Activated naive CD4-positive, alpha-beta T cell treated with anti-CD3 and anti-CD28 coated beads, Interleukin-2, amount 50 U/mL, for 24 hours (primary cell): ENCODE measurements around the gene UHRF1.
"Not testable (repeated sequence)": the region's sequence is repeated elsewhere in the genome, so short reads cannot be mapped to it uniquely, and the experiment has no call there.

Experiments used
- H3K27ac Mint-ChIP-seq: one replicate; pipeline ENCODE4 v1.8.0; 2021; ENCODE audit warnings: mild to moderate bottlenecking, mixed read lengths
- H3K27me3 Mint-ChIP-seq: one replicate; pipeline ENCODE4 v1.8.0; 2021; ENCODE audit warnings: mixed read lengths
- H3K36me3 Mint-ChIP-seq: one replicate; pipeline ENCODE4 v1.8.0; 2021; ENCODE audit warnings: mixed read lengths
- H3K4me1 Mint-ChIP-seq: one replicate; pipeline ENCODE4 v1.8.0; 2021; ENCODE audit warnings: mixed read lengths
- H3K4me3 Mint-ChIP-seq: one replicate; pipeline ENCODE4 v1.8.0; 2021; ENCODE audit warnings: mild to moderate bottlenecking, mixed read lengths
- H3K9me3 Mint-ChIP-seq: one replicate; pipeline ENCODE4 v1.8.0; 2021; ENCODE audit warnings: mixed read lengths

UHRF1 gene

DNA sequence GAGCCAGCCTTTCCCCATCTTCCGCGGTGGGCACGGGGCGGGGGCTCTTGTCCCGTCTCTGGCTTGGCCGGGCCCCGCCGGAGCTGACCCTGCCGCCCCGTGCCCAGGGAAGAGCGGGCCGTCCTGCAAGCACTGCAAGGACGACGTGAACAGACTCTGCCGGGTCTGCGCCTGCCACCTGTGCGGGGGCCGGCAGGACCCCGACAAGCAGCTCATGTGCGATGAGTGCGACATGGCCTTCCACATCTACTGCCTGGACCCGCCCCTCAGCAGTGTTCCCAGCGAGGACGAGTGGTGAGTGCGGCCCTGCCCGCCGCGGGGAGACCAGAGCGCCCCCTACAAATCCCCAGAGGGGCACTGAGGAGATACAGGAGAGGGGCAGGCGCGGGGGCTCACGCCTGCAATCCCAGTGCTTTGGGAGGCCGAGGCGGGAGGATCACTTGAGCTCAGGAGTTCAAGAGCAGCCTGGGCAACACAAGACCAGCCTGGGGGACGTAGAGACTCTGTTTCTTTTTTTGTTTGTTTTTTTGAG is 32.4 kb downstream of the UHRF1 start:
- not testable (repeated sequence) for H3K9me3 Mint-ChIP-seq, H3K36me3 Mint-ChIP-seq, H3K4me3 Mint-ChIP-seq

GRCh38 chr19:4950650-4951049 is 41.3 kb downstream of the UHRF1 start:
- H3K4me3 Mint-ChIP-seq, H3K9me3 Mint-ChIP-seq, H3K27ac Mint-ChIP-seq, H3K27me3 Mint-ChIP-seq, H3K36me3 Mint-ChIP-seq, H3K4me1 Mint-ChIP-seq: not testable (repeated sequence)

More for the DNA sequence above, 32.4 kb downstream of the UHRF1 start:
- H3K27ac Mint-ChIP-seq, H3K4me1 Mint-ChIP-seq, H3K27me3 Mint-ChIP-seq: not testable (repeated sequence)

- no peak overlapping the region for H3K4me3 Mint-ChIP-seq
- H3K27me3 Mint-ChIP-seq, result no peaks in the 10 kb centered on the region
- H3K27ac Mint-ChIP-seq, result no peak overlapping the region
- H3K4me1 Mint-ChIP-seq, result no peaks in the 10 kb centered on the region
- no peaks in the 10 kb centered on the region for H3K9me3 Mint-ChIP-seq
- no peaks in the 10 kb centered on the region for H3K36me3 Mint-ChIP-seq
Measured at GRCh38 chr19:4951656-4952055, 42.4 kb downstream of the UHRF1 start.

DNA sequence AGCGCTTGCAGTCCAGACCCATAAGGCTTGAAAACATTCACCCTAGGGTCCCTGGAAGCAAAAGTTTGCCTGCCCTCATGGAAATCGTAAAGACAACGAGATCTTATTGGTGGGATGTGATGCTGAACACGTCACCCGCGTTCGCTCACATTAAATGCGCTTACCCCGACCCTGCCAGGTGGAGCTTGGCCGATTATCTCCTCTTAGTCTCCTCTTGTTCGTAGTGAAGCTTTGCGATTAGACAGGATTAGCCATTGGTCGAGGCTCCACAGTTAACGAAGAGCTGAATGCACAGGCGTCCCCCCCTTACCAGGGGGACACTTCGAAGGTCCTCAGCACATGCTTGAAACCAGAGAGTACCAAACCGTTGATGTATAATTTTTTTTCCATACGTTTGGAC is 43.6 kb downstream of the UHRF1 start:
- no peaks in the 10 kb centered on the region for H3K4me1 Mint-ChIP-seq
- no peaks in the 10 kb centered on the region for H3K27me3 Mint-ChIP-seq
- H3K9me3 Mint-ChIP-seq, result no peaks in the 10 kb centered on the region
- H3K27ac Mint-ChIP-seq, result no peak overlapping the region
- no peaks in the 10 kb centered on the region for H3K36me3 Mint-ChIP-seq
- no peak overlapping the region for H3K4me3 Mint-ChIP-seq

- H3K4me1 Mint-ChIP-seq, H3K27ac Mint-ChIP-seq, H3K36me3 Mint-ChIP-seq, H3K27me3 Mint-ChIP-seq, H3K9me3 Mint-ChIP-seq: not testable (repeated sequence)
- H3K4me3 Mint-ChIP-seq, result peak overlapping the region; percentile 36
Measured at GRCh38 chr19:4954320-4955149, 45.2 kb downstream of the UHRF1 start.

DNA sequence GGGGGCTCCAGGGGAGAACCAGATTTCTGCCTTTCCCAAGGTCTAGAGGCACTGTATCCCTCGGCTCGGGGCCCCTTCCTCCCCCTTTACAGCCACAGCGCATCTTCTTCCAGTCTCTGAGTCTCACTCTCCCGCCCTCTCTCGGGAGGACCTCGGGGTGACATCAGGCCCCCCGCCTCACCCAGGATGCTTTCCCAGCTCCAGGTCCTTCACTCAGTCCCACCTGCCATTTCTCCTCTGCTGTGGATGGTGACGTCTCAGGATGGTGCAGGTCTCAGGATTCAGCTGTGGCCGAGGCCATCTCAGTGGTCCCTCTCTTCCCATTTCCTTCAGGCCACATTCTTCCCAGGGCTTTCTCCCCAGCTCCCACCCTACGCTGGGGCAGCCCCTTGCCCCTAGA is 46.0 kb downstream of the UHRF1 start:
- H3K27me3 Mint-ChIP-seq, result no peaks in the 10 kb centered on the region
- no peak overlapping the region for H3K4me3 Mint-ChIP-seq
- H3K27ac Mint-ChIP-seq, result no peak overlapping the region
- no peaks in the 10 kb centered on the region for H3K4me1 Mint-ChIP-seq
- no peaks in the 10 kb centered on the region for H3K9me3 Mint-ChIP-seq
- no peaks in the 10 kb centered on the region for H3K36me3 Mint-ChIP-seq

DNA sequence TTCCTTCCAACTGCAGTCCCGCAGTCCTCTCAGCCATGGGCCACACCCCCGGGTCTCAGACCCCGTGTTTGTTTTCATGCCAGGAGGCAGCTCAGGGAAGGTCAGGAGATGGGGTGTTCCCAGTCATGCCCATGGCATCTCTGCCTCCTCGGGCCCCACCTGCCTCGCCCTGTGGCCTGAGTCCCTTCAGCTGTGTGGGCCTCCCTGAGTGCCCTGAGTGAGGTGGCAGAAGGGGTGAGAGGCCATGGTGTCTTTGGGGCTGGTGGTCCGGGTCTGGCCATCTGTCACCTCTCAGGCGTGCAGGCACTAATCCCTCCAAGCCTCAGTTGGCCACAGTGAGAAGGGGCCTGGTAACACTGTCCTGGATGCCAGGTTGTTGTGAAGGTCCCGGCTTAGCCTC is 48.7 kb downstream of the UHRF1 start:
- Mint-ChIP-seq H3K27ac (no peak overlapping the region), H3K36me3 (no peaks in the 10 kb centered on the region), H3K4me1 (no peaks in the 10 kb centered on the region), H3K9me3 (no peaks in the 10 kb centered on the region), H3K4me3 (no peak overlapping the region), H3K27me3 (no peaks in the 10 kb centered on the region)

DNA sequence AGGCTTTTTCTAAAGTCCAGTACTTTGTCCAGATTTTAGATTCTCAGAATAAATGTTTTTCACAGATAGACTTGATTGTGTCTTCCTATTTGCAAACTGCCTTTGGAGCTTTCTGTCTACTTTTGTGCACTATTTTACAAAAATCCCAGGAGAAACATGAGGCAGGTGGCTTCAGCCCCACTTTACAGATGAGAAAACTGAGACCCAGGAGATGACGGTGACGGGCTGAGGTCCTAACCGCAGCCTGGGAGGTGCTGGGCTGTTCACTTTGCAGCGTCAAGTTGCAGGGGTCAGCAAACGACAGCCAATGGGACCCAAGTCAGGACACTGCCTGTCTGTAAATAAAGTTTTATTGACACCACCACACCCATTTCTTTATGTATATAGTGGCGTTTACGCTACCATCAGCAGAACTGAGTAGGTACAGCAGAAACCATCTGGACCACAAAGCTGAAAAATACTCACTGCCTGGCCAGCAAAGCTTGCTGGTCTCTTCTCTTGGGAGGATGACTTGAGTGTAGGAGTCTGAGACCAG is 52.9 kb downstream of the UHRF1 start:
- H3K4me3 Mint-ChIP-seq, result no peak overlapping the region
- no peak overlapping the region for H3K27ac Mint-ChIP-seq
- no peaks in the 10 kb centered on the region for H3K9me3 Mint-ChIP-seq
- H3K27me3 Mint-ChIP-seq, result no peaks in the 10 kb centered on the region
- no peaks in the 10 kb centered on the region for H3K4me1 Mint-ChIP-seq
- no peaks in the 10 kb centered on the region for H3K36me3 Mint-ChIP-seq

GRCh38 chr19:4965061-4965460 is 55.8 kb downstream of the UHRF1 start:
- Mint-ChIP-seq H3K4me3 (no peak overlapping the region), H3K9me3 (no peaks in the 10 kb centered on the region), H3K36me3 (no peaks in the 10 kb centered on the region), H3K27ac (no peak overlapping the region), H3K27me3 (no peaks in the 10 kb centered on the region), H3K4me1 (peaks cover 9% of the 10 kb centered on the region)

DNA sequence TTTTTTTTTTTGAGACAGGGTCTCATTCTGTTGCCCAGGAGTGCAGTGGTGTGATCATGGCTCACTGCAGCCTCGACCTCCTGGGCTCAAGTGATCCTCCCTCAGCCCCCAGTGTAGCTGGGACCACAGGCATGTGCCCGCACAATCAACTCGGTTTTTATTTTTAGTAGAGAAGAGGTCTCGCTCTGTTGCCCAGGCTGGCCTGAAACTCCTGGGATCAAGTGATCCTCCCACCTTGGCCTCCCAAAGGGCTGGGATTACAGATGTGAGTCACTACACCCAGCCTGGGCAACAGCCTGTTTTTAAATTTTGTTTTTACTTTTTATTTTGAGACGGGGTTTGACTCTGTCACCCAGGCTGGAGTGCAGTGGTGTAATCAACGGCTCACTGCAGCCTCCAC is 57.3 kb downstream of the UHRF1 start:
- no peaks in the 10 kb centered on the region for H3K9me3 Mint-ChIP-seq
- H3K4me3 Mint-ChIP-seq, result no peak overlapping the region
- H3K4me1 Mint-ChIP-seq, result peaks cover 24% of the 10 kb centered on the region
- H3K27me3 Mint-ChIP-seq, result no peaks in the 10 kb centered on the region
- no peak overlapping the region for H3K27ac Mint-ChIP-seq
- no peaks in the 10 kb centered on the region for H3K36me3 Mint-ChIP-seq

DNA sequence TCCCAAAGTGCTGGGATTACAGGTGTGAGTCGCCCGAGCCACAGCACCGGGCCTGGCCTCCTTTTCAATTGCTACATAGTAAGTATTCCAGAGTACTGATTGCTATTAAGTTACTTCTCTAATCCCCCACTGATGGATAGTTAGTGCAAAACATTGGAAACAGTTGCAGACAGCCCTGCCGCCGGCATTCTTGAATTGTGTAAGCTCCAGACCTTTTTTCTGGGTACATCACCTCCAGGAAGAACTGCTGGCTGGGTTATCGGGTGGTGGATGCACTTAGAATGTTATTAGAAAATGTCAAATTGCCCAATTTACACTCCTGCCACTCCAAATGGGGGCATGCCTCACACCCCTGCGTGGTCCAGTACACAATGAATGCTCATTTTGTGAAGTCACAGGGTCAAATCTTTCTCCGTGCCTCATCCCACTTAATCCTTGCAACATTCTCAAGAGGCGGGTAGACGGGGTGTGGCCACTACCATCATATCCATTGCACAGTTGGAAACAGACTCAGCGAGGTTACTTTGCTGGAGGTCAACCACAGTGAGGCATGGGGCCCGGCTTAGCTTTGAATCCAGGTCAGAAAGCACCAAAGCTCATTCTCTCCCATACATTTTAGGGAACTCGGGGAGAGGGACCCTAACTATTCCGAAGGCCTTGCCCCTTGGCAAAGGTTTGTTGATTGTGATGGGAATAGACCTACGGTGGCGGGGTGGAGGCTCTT is 58.6 kb downstream of the UHRF1 start:
- peaks cover 30% of the 10 kb centered on the region for H3K4me1 Mint-ChIP-seq
- H3K36me3 Mint-ChIP-seq, result no peaks in the 10 kb centered on the region

DNA sequence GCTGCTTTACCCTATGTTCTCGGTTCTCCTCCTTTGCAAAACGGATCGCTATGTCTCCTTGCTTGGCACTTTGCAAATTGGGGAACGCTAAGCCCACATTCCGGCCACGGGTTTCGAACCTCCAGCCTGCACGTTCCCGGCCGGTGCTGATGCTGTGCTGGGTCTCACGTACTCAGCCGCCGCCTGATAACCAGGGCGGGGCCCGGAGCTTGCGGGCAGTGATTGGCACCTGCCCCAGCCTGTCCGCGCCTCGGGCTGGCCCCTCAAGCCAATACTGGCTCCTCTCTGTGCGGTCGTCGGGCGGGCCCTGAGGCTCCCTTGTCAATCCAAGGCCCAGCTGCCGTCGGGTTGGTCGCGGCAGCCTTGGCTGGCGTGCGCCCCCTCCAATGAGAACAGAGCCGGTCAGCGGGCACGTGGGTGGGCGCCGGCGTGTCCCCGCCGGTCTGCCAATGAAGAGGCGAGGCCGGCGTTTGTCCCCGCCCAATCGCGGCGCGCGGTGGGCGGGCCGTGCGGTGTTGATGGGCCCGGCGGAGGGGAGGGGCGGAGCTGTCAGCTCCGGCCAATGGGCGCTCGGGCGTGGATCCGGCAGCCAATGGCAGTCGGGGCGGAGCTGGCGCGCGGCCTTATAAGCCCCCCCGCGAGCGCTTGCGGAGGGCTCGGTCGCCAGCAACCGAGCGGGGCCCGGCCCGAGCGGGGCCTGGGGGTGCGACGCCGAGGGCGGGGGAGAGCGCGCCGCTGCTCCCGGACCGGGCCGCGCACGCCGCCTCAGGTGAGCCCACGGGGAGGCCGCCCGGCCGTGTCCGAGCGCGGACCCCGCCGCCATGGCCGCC is 59.4 kb downstream of the UHRF1 start, which contains the start of gene KDM4B:
KDM4B (plus strand) TSS at position 652 of the 830 bp plus-strand sequence. CDS start 63,778 bp downstream, outside the sequence.
- Mint-ChIP-seq H3K9me3 (no peaks in the 10 kb centered on the region), H3K27me3 (no peaks in the 10 kb centered on the region), H3K4me1 (peaks cover 30% of the 10 kb centered on the region), H3K4me3 (peak within 1 kb of the TSS; percentile 92), H3K36me3 (no peaks in the 10 kb centered on the region), H3K27ac (peak within 1 kb of the TSS; percentile 83)

More for the DNA sequence above, 58.6 kb downstream of the UHRF1 start:
- Mint-ChIP-seq H3K27me3 (no peaks in the 10 kb centered on the region), H3K9me3 (no peaks in the 10 kb centered on the region), H3K27ac (no peak overlapping the region), H3K4me3 (peak overlapping the region; percentile 88)

GRCh38 chr19:4969292-4969771 is 60.0 kb downstream of the UHRF1 start:
- H3K36me3 Mint-ChIP-seq, result no peaks in the 10 kb centered on the region
- peaks cover 30% of the 10 kb centered on the region for H3K4me1 Mint-ChIP-seq
- no peak overlapping the region for H3K27ac Mint-ChIP-seq
- no peaks in the 10 kb centered on the region for H3K27me3 Mint-ChIP-seq
- H3K9me3 Mint-ChIP-seq, result no peaks in the 10 kb centered on the region
- peak overlapping the region; percentile 92 for H3K4me3 Mint-ChIP-seq

DNA sequence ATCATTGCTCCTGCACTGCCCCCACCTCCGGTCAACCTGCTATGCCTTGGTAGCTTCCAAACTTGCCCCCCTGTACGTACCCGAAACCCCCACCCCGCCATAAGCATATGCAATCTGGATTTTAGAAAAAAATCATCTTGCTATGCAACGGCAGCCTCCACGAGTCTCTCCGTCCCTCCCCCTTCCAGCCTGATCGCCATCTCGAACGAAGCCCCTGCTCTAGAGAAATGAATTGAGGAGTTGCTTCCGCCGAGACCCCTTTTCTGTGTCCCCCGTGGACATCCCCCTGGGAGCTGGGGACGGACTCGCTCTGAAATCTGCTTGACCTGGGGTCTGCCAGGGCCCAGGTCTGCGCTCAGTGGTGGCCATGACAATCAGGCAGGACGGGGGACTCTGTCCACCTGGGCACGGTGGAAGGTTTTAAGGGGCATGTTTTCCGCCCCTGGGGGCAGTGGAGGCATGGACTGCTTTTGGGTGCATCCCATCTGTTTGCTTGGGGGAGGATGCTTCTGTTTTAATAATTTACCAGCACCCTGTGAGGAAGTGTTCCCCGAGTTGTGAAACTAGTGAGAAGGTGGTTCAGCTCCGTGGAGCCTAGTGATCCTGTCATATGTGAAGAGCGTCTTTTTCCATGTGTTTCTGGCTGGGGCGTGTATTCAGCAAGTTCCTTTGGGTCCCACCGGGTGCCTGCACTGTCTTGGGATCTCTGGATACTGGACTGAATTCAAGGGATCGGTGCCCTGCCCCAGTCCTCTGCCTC is 60.7 kb downstream of the UHRF1 start:
- Mint-ChIP-seq H3K9me3 (no peaks in the 10 kb centered on the region), H3K4me3 (peak overlapping the region; percentile 92), H3K27ac (peak overlapping the region; percentile 76), H3K36me3 (no peaks in the 10 kb centered on the region), H3K27me3 (no peaks in the 10 kb centered on the region), H3K4me1 (peaks cover 33% of the 10 kb centered on the region)
